SK-N-SH (cell line): ENCODE data around the gene RAB3B. TPM values are rescaled to one million over a fixed set of nuclear protein-coding genes. Genes with fewer than 3 reads are reported as not detected.

Source experiments
- CTCF ChIA-PET: fragments of 300-600, 350-600 bp; formaldehyde crosslinking; extraction: SDS; loops from one replicate; lab custom pipeline; 2021; lab: Yijun Ruan, JAX
- POLR2A ChIA-PET: fragments of 350-600 bp; sonication (Branson Sonifier 250); formaldehyde crosslinking; extraction: SDS; loops from one replicate; lab custom pipeline; 2020; ENCODE audit warnings: antibody characterized with exemption, inconsistent platforms; lab: Yijun Ruan, JAX
- DNase-seq: peaks from one replicate; pipeline ENCODE4 v3.0.0; 2012
- H2AFZ ChIP-seq: fragments of 200-600 bp; sonication (generic); 2 replicates; pipeline ENCODE4 v1.8.1; 2016; ENCODE audit warnings: antibody characterized with exemption, mild to moderate bottlenecking, low read depth
- H3F3A ChIP-seq: fragments of 200-600 bp; sonication (generic); replicated peaks from 2 replicates; pipeline ENCODE3; 2016; ENCODE audit warnings: antibody characterized with exemption, mild to moderate bottlenecking; ENCODE audit not compliant: insufficient read depth
- H3K27ac ChIP-seq, 2 experiments: fragments of 200-500 bp in 1 of 2; fragments of 200-600 bp in 1 of 2; sonication (Bioruptor generic) in 1 of 2; sonication (generic), shearing (Covaris generic) in 1 of 2; 2 replicates each; pipeline versions ENCODE4 v1.5.1 to v1.6.1; 2014 to 2016; ENCODE audit warnings: low read depth in 2 of 2, inconsistent platforms in 1 of 2, low read length in 1 of 2, mild to moderate bottlenecking in 1 of 2, mixed read lengths in 1 of 2
- H3K27me3 ChIP-seq: fragments of 200-600 bp; sonication (generic), shearing (Covaris generic); 2 replicates; pipeline ENCODE4 v1.6.1; 2016; ENCODE audit warnings: mixed run types; ENCODE audit not compliant: insufficient read depth
- H3K36me3 ChIP-seq, 2 experiments: fragments of 200-500 bp in 1 of 2; fragments of 200-600 bp in 1 of 2; sonication (Bioruptor generic) in 1 of 2; sonication (generic) in 1 of 2; replicated peaks in 1 of 2; 2 replicates each; pipeline versions ENCODE3 to v1.5.1; 2014 to 2016; ENCODE audit warnings: low read length in 1 of 2, mild to moderate bottlenecking in 1 of 2; ENCODE audit not compliant: insufficient read depth in 2 of 2, control insufficient read depth in 1 of 2
- H3K4me1 ChIP-seq, 2 experiments: fragments of 200-500 bp in 1 of 2; fragments of 200-600 bp in 1 of 2; sonication (Bioruptor generic) in 1 of 2; sonication (generic), shearing (Covaris generic) in 1 of 2; 2 replicates each; pipeline versions ENCODE4 v1.5.1 to v1.6.1; 2014 to 2016; ENCODE audit warnings: low read depth in 1 of 2, low read length in 1 of 2, mixed run types in 1 of 2; ENCODE audit not compliant: insufficient read depth in 2 of 2, control insufficient read depth in 1 of 2
- H3K4me2 ChIP-seq: fragments of 200-600 bp; sonication (generic), shearing (Covaris generic); 2 replicates; pipeline ENCODE4 v1.6.1; 2017; ENCODE audit warnings: mixed run types
- H3K4me3 ChIP-seq, 2 experiments: fragments of 200-500 bp in 1 of 2; fragments of 200-600 bp in 1 of 2; sonication (Bioruptor generic) in 1 of 2; sonication (generic), shearing (Covaris generic) in 1 of 2; 2 replicates each; pipeline versions ENCODE4 v1.5.1 to v1.8.1; 2014 to 2016; ENCODE audit warnings: low read depth in 2 of 2, inconsistent platforms in 1 of 2, low read length in 1 of 2, mild to moderate bottlenecking in 1 of 2, mixed read lengths in 1 of 2, moderate library complexity in 1 of 2
- H3K79me2 ChIP-seq: fragments of 200-600 bp; sonication (generic); 2 replicates; pipeline ENCODE4 v1.8.1; 2017; ENCODE audit warnings: mild to moderate bottlenecking; ENCODE audit not compliant: insufficient read depth
- H3K9ac ChIP-seq: fragments of 200-600 bp; sonication (generic); 2 replicates; pipeline ENCODE4 v1.6.1; 2017; ENCODE audit warnings: mixed run types
- H3K9me2 ChIP-seq: fragments of 200-600 bp; sonication (generic); 2 replicates; pipeline ENCODE4 v1.6.1; 2017; ENCODE audit warnings: mixed run types
- H3K9me3 ChIP-seq: fragments of 200-600 bp; sonication (generic); 2 replicates; pipeline ENCODE4 v1.6.1; 2017; ENCODE audit warnings: mixed run types, mild to moderate bottlenecking, moderate library complexity
- H4K20me1 ChIP-seq: fragments of 200-600 bp; sonication (generic); 2 replicates; pipeline ENCODE4 v1.6.1; 2017; ENCODE audit warnings: mild to moderate bottlenecking, mixed run types; ENCODE audit not compliant: insufficient read depth
- ELF1 ChIP-seq: IDR thresholded peaks from 2 replicates; pipeline ENCODE4 v1.4.0; 2012
- EZH2phosphoT487 ChIP-seq: fragments of 200-600 bp; sonication (generic); IDR thresholded peaks from 2 replicates; pipeline ENCODE4 v1.6.1; 2017; ENCODE audit warnings: low read depth, mixed run types, mild to moderate bottlenecking, antibody characterized with exemption, moderate library complexity, borderline replicate concordance
- FOSL2 ChIP-seq: IDR thresholded peaks from 2 replicates; pipeline ENCODE4 v1.4.0; 2012; ENCODE audit warnings: low read depth, mild to moderate bottlenecking, moderate library complexity, borderline replicate concordance
- FOXM1 ChIP-seq: IDR thresholded peaks from 2 replicates; pipeline ENCODE4 v1.4.0; 2012; ENCODE audit warnings: low read depth, mild to moderate bottlenecking
- GABPA ChIP-seq: IDR thresholded peaks from 2 replicates; pipeline ENCODE4 v1.4.0; 2012; ENCODE audit warnings: low read depth, mild to moderate bottlenecking
- GATA2 ChIP-seq: sonication (generic); formaldehyde crosslinking; IDR thresholded peaks from 2 replicates; pipeline ENCODE4 v1.5.0; 2020; ENCODE audit warnings: mild to moderate bottlenecking, missing genetic modification reagents
- JUND ChIP-seq: IDR thresholded peaks from 2 replicates; pipeline ENCODE4 v1.4.0; 2012
- MXI1 ChIP-seq: IDR thresholded peaks from 2 replicates; pipeline ENCODE4 v1.6.1; 2012; ENCODE audit warnings: mild to moderate bottlenecking, low read depth, low read length, improper control_type of control experiment
- NRF1 ChIP-seq: IDR thresholded peaks from 2 replicates; pipeline ENCODE4 v1.6.1; 2012; ENCODE audit warnings: low read depth, mild to moderate bottlenecking, low read length
- POLR2AphosphoS5 ChIP-seq: IDR thresholded peaks from 2 replicates; pipeline ENCODE4 v1.6.1; 2012; ENCODE audit warnings: low read depth, low read length
- RFX5 ChIP-seq: IDR thresholded peaks from 2 replicates; pipeline ENCODE4 v1.6.1; 2012; ENCODE audit warnings: mild to moderate bottlenecking, improper control_type of control experiment, low read length
- RXRA ChIP-seq: IDR thresholded peaks from 2 replicates; pipeline ENCODE4 v1.4.0; 2012; ENCODE audit warnings: low read depth, mild to moderate bottlenecking, borderline replicate concordance
- SMC3 ChIP-seq: IDR thresholded peaks from 2 replicates; pipeline ENCODE4 v1.6.1; 2012; ENCODE audit warnings: low read depth, low read length, improper control_type of control experiment
- TAF1 ChIP-seq: IDR thresholded peaks from 2 replicates; pipeline ENCODE4 v1.6.1; 2012; ENCODE audit warnings: low read depth, mild to moderate bottlenecking, low read length, moderate library complexity, borderline replicate concordance
- TCF12 ChIP-seq: IDR thresholded peaks from 2 replicates; pipeline ENCODE4 v1.4.0; 2012
- YY1 ChIP-seq: IDR thresholded peaks from 2 replicates; pipeline ENCODE4 v1.4.0; 2012; ENCODE audit warnings: low read depth, mild to moderate bottlenecking
- WGBS: methylation state at CpG from one replicate; pipeline ENCODE4 v1.1.6; 2017; ENCODE audit warnings: low lambda C conversion rate; 5-methylcytosine and 5-hydroxymethylcytosine counted together
- polyA plus RNA-seq, 3 experiments: library from polyadenylated mRNA; depleted of rRNA; stranded (reverse); fragments of >200 nt; gene quantifications; 2 replicates each; pipeline ENCODE4 v1.2.3, GENCODE V29; 2012
- TF ChIP-seq, protein P1 (sequence below): fragments of 200-600 bp; sonication (generic); IDR thresholded peaks from 2 replicates; pipeline ENCODE4 v1.6.1; 2017; ENCODE audit warnings: antibody characterized with exemption, mild to moderate bottlenecking, moderate library complexity
- TF ChIP-seq, protein P2 (sequence below): IDR thresholded peaks from 2 replicates; pipeline ENCODE4 v1.4.0; 2012; ENCODE audit warnings: low read depth
- TF ChIP-seq, protein P3 (sequence below): IDR thresholded peaks from 2 replicates; pipeline ENCODE4 v1.6.1; 2012; ENCODE audit warnings: mild to moderate bottlenecking, low read depth, low read length, moderate library complexity
- TF ChIP-seq, protein P4 (sequence below): IDR thresholded peaks from 2 replicates; pipeline ENCODE4; 2012
- TF ChIP-seq, protein P5 (sequence below): fragments of 150-350 bp; IDR thresholded peaks from 2 replicates; pipeline ENCODE4 v1.6.1; 2016; ENCODE audit warnings: mild to moderate bottlenecking, low read depth, low read length
- TF ChIP-seq, protein P6 (sequence below): fragments of 150-350 bp; IDR thresholded peaks from 2 replicates; pipeline ENCODE4 v1.6.1; 2017; ENCODE audit warnings: antibody characterized with exemption, low read length, low read depth, borderline replicate concordance

The RAB3B gene
- polyA plus RNA-seq, 1 of the 3 experiments (the other 2 are of a cell fraction): 10.2 TPM

DNA sequence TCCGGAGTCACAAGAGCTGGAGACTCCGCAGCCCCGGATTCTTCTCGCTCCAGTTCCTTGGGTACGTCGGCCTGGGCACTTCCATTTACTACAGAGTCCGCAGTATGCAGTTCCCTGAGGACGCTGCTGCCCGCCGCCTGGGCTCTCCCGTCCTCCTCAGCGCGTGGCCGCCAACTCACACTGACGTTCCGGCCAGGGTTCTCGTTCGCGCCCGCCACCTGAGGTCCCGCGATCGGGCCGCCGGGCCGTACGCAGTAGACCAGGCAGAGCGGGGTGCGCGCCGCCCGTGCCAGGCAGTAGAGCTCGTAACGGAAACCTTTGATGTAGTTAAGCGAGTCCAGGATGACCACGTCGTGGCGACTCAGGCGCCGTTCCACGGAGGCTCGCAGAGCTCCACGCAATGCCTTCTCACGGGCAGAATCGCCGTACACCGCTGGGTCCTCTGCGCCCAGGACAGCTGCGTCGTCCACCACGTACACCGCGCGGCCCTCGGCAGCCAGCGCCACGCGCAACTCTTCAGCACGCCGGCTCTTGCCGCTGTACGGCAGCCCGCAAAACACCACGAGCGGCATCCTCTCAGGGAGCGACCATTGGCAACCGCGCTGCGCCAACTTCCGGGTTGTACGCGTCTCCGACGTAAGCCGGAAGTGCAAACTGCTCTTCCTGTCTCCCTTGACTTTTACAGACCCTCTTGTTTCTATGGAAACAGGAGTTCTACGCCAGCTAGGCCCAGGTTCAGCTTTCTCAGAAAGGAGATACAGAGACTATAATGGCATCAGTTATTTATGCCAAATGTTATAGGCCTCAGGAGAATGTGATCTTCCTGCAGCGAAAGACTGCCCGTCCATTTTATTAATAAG lies 42.9 kb upstream of the RAB3B start, which contains the start of gene KTI12:
KTI12 (minus strand) TSS at position 621 of the 860 bp plus-strand sequence; CDS start at position 572, 49 bp downstream.
- H3K27me3 ChIP-seq: no peaks in the 10 kb centered on the region
- peak within 1 kb of the TSS; percentile 98 for H3K4me2 ChIP-seq
- 7% methylated on average over 15 of the region's 78 CpGs for WGBS
- H3K79me2 ChIP-seq: peaks cover 48% of the 10 kb centered on the region
- H3K9ac ChIP-seq: peak within 1 kb of the TSS; percentile 87
- peak; percentile 91 for DNase-seq
- H3K36me3 ChIP-seq: peaks cover 11 to 23% of the 10 kb centered on the region in 2 experiments
- POLR2A ChIA-PET: interaction anchor here (0.8 to 2.3 kb wide), 6 partner anchors 9 to 332 kb away, joined by 3 to 15 read pairs (median 4); partner anchors contain the start of genes BTF3L4 and TXNDC12
- H3K9me3 ChIP-seq: no peaks in the 10 kb centered on the region
- H2AFZ ChIP-seq: peak within 1 kb of the TSS; percentile 95
- CTCF ChIA-PET: interaction anchor here (0.7 to 3.2 kb wide), 4 partner anchors 11 to 137 kb away, joined by 3 to 9 read pairs (median 6); partner anchors contain the start of gene BTF3L4
- peaks cover 11% of the 10 kb centered on the region for H3F3A ChIP-seq
- peak within 1 kb of the TSS; percentile 80 to 85 for H3K27ac ChIP-seq
- peaks cover 14% of the 10 kb centered on the region; the same call in 1 of the 2 replicates for H4K20me1 ChIP-seq
- H3K4me1 ChIP-seq: peaks cover 7 to 16% of the 10 kb centered on the region in 2 experiments; a peak in 3 of 4 replicates
- peak within 1 kb of the TSS; percentile 84 to 86 for H3K4me3 ChIP-seq
- H3K9me2 ChIP-seq: no peaks in the 10 kb centered on the region
- TF ChIP-seq TAF1 (0 out of 2 replicates have a peak, but pooled peaks have one; percentile 63), SMC3 (no peak), FOXM1 (no peak), YY1 (peak; percentile 88), NRF1 (no peak), FOSL2 (no peak; the same call in 1 of the 2 replicates), JUND (no peak), POLR2AphosphoS5 (no peak; the same call in none of the 2 replicates), ELF1 (peak; percentile 99), EZH2phosphoT487 (no peak), TCF12 (no peak), RFX5 (peak; percentile 61; the same call in 1 of the 2 replicates), RXRA (no peak), GABPA (peak; percentile 95), GATA2 (no peak), MXI1 (peak; percentile 96)
- TF ChIP-seq, protein P1, sequence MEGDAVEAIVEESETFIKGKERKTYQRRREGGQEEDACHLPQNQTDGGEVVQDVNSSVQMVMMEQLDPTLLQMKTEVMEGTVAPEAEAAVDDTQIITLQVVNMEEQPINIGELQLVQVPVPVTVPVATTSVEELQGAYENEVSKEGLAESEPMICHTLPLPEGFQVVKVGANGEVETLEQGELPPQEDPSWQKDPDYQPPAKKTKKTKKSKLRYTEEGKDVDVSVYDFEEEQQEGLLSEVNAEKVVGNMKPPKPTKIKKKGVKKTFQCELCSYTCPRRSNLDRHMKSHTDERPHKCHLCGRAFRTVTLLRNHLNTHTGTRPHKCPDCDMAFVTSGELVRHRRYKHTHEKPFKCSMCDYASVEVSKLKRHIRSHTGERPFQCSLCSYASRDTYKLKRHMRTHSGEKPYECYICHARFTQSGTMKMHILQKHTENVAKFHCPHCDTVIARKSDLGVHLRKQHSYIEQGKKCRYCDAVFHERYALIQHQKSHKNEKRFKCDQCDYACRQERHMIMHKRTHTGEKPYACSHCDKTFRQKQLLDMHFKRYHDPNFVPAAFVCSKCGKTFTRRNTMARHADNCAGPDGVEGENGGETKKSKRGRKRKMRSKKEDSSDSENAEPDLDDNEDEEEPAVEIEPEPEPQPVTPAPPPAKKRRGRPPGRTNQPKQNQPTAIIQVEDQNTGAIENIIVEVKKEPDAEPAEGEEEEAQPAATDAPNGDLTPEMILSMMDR: no peak
- TF ChIP-seq, protein P2, sequence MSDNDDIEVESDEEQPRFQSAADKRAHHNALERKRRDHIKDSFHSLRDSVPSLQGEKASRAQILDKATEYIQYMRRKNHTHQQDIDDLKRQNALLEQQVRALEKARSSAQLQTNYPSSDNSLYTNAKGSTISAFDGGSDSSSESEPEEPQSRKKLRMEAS: peak; percentile 73; the same call in 1 of the 2 replicates
- TF ChIP-seq, protein P3, sequence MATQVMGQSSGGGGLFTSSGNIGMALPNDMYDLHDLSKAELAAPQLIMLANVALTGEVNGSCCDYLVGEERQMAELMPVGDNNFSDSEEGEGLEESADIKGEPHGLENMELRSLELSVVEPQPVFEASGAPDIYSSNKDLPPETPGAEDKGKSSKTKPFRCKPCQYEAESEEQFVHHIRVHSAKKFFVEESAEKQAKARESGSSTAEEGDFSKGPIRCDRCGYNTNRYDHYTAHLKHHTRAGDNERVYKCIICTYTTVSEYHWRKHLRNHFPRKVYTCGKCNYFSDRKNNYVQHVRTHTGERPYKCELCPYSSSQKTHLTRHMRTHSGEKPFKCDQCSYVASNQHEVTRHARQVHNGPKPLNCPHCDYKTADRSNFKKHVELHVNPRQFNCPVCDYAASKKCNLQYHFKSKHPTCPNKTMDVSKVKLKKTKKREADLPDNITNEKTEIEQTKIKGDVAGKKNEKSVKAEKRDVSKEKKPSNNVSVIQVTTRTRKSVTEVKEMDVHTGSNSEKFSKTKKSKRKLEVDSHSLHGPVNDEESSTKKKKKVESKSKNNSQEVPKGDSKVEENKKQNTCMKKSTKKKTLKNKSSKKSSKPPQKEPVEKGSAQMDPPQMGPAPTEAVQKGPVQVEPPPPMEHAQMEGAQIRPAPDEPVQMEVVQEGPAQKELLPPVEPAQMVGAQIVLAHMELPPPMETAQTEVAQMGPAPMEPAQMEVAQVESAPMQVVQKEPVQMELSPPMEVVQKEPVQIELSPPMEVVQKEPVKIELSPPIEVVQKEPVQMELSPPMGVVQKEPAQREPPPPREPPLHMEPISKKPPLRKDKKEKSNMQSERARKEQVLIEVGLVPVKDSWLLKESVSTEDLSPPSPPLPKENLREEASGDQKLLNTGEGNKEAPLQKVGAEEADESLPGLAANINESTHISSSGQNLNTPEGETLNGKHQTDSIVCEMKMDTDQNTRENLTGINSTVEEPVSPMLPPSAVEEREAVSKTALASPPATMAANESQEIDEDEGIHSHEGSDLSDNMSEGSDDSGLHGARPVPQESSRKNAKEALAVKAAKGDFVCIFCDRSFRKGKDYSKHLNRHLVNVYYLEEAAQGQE: no peak
- TF ChIP-seq, protein P4, sequence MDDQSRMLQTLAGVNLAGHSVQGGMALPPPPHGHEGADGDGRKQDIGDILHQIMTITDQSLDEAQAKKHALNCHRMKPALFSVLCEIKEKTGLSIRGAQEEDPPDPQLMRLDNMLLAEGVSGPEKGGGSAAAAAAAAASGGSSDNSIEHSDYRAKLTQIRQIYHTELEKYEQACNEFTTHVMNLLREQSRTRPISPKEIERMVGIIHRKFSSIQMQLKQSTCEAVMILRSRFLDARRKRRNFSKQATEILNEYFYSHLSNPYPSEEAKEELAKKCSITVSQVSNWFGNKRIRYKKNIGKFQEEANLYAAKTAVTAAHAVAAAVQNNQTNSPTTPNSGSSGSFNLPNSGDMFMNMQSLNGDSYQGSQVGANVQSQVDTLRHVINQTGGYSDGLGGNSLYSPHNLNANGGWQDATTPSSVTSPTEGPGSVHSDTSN: 0 out of 2 replicates have a peak, but pooled peaks have one; percentile 4
- TF ChIP-seq, protein P5, sequence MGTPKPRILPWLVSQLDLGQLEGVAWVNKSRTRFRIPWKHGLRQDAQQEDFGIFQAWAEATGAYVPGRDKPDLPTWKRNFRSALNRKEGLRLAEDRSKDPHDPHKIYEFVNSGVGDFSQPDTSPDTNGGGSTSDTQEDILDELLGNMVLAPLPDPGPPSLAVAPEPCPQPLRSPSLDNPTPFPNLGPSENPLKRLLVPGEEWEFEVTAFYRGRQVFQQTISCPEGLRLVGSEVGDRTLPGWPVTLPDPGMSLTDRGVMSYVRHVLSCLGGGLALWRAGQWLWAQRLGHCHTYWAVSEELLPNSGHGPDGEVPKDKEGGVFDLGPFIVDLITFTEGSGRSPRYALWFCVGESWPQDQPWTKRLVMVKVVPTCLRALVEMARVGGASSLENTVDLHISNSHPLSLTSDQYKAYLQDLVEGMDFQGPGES: no peak
- TF ChIP-seq, protein P6, sequence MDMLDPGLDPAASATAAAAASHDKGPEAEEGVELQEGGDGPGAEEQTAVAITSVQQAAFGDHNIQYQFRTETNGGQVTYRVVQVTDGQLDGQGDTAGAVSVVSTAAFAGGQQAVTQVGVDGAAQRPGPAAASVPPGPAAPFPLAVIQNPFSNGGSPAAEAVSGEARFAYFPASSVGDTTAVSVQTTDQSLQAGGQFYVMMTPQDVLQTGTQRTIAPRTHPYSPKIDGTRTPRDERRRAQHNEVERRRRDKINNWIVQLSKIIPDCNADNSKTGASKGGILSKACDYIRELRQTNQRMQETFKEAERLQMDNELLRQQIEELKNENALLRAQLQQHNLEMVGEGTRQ: no peak
